HTR-8/SVneo (cell line): ENCODE results near the gene GAS7.

Source experiments
- DNase-seq: peaks from one replicate; pipeline ENCODE4 v3.0.0; 2011; ENCODE audit warnings: low spot score, mixed read lengths; ENCODE audit not compliant: insufficient read length
- FAIRE-seq: peaks from 2 replicates; lab custom pipeline; 2011; peaks lifted over from hg19 to GRCh38; lab: Jason Lieb, UNC

The GAS7 gene

GRCh38 chr17:9973669-9974447, 224.5 kb downstream of the GAS7 start:
- FAIRE-seq, result no peak
- no peak for DNase-seq

GRCh38 chr17:9971991-9972390, 226.4 kb downstream of the GAS7 start:
- DNase-seq (peak; percentile 62), FAIRE-seq (no peak)

- DNase-seq, result no peak
- FAIRE-seq, result no peak
Measured at GRCh38 chr17:9969301-9969935, 229.0 kb downstream of the GAS7 start.

GRCh38 chr17:9968881-9969280, 229.5 kb downstream of the GAS7 start:
- DNase-seq (no peak), FAIRE-seq (no peak)

GRCh38 chr17:9968008-9968407, 230.4 kb downstream of the GAS7 start:
- FAIRE-seq (no peak), DNase-seq (no peak)

GRCh38 chr17:9959377-9959981, 238.9 kb downstream of the GAS7 start:
- peak; percentile 61 for DNase-seq
- no peak for FAIRE-seq

- FAIRE-seq (no peak), DNase-seq (no peak)
Measured at GRCh38 chr17:9958586-9959281, 239.7 kb downstream of the GAS7 start.

GRCh38 chr17:9957244-9957643, 241.2 kb downstream of the GAS7 start:
- DNase-seq (no peak), FAIRE-seq (no peak)

GRCh38 chr17:9956474-9957131, 241.8 kb downstream of the GAS7 start:
- FAIRE-seq, result no peak
- DNase-seq, result no peak

GRCh38 chr17:9953492-9953891, 244.9 kb downstream of the GAS7 start:
- no peak for FAIRE-seq

GRCh38 chr17:9951803-9952202, 246.6 kb downstream of the GAS7 start:
- FAIRE-seq (no peak), DNase-seq (no peak)

More at GRCh38 chr17:9953492-9953891, 244.9 kb downstream of the GAS7 start:
- no peak for DNase-seq

- FAIRE-seq (no peak), DNase-seq (no peak)
Measured at GRCh38 chr17:9948928-9949327, 249.5 kb downstream of the GAS7 start.

- FAIRE-seq (no peak), DNase-seq (no peak)
Measured at GRCh38 chr17:9944704-9945103, 253.7 kb downstream of the GAS7 start.

GRCh38 chr17:9943343-9943742, 255.1 kb downstream of the GAS7 start:
- FAIRE-seq (no peak), DNase-seq (no peak)

- FAIRE-seq, result no peak
Measured at GRCh38 chr17:9942885-9943284, 255.5 kb downstream of the GAS7 start.

GRCh38 chr17:9941305-9941704, 257.1 kb downstream of the GAS7 start:
- FAIRE-seq, result no peak
- DNase-seq, result no peak

More at GRCh38 chr17:9942885-9943284, 255.5 kb downstream of the GAS7 start:
- DNase-seq, result no peak

GRCh38 chr17:9940841-9941240, 257.6 kb downstream of the GAS7 start:
- FAIRE-seq (no peak), DNase-seq (no peak)

- FAIRE-seq, result no peak
Measured at GRCh38 chr17:9938764-9939163, 259.6 kb downstream of the GAS7 start.

GRCh38 chr17:9937901-9938300, 260.5 kb downstream of the GAS7 start:
- DNase-seq (no peak), FAIRE-seq (no peak)

More at GRCh38 chr17:9938764-9939163, 259.6 kb downstream of the GAS7 start:
- no peak for DNase-seq

- DNase-seq (no peak), FAIRE-seq (no peak)
Measured at GRCh38 chr17:9937241-9937761, 261.1 kb downstream of the GAS7 start.
